ENCODE results near the gene MFSD12.

GRCh38 chr19:3591876-3592613 is 34.7 kb upstream of the MFSD12 start:
- TF ChIP-seq POLR2A (IDR thresholded peaks at IDR 0.05; ENCODE audit: low read depth, low read length) (no peak), JUN (IDR thresholded peaks at IDR 0.05; ENCODE audit: borderline replicate concordance, insufficient read depth, insufficient read length, low read depth) (no peak), EZH2 (IDR thresholded peaks at IDR 0.05; ENCODE audit: borderline replicate concordance, low read depth, low read length, severe bottlenecking) (no peak), CTCF (IDR thresholded peaks at IDR 0.05; ENCODE audit: extremely low read depth in 1 of 2, insufficient read depth in 1 of 2, low read depth in 1 of 2, low read length in 2 of 2) (no peak), POLR2AphosphoS5 (IDR thresholded peaks at IDR 0.05; ENCODE audit: insufficient read depth, low read depth, low read length) (no peak), MYC (IDR thresholded peaks at IDR 0.05; ENCODE audit: low read depth, low read length) (no peak), GATA2 (IDR thresholded peaks at IDR 0.05; ENCODE audit: insufficient read depth, insufficient read length, low read depth, low read length) (no peak)
- TF ChIP-seq, protein P1, sequence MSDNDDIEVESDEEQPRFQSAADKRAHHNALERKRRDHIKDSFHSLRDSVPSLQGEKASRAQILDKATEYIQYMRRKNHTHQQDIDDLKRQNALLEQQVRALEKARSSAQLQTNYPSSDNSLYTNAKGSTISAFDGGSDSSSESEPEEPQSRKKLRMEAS (IDR thresholded peaks at IDR 0.05; ENCODE audit: insufficient read depth, insufficient read length) = no peak

All from endothelial cell of umbilical vein (primary cell).